KOPT-K1 (cell line): ENCODE measurements around the gene KLK5.
"Not testable (repeated sequence)": the region's sequence is repeated elsewhere in the genome, so short reads cannot be mapped to it uniquely, and the experiment has no call there.

Source experiments
- H3K27ac ChIP-seq: fragments of 200-600 bp; sonication (generic); 2 replicates; pipeline ENCODE4 v1.5.1; 2016; ENCODE audit warnings: antibody characterized with exemption, mild to moderate bottlenecking, low read depth, low read length; ENCODE audit not compliant: poor library complexity, severe bottlenecking
- H3K36me3 ChIP-seq: fragments of 200-600 bp; sonication (generic); 2 replicates; pipeline ENCODE4 v1.5.1; 2017; ENCODE audit warnings: antibody characterized with exemption, mild to moderate bottlenecking, low read length, moderate library complexity; ENCODE audit not compliant: insufficient read depth
- H3K9me3 ChIP-seq: fragments of 200-600 bp; sonication (generic); 2 replicates; pipeline ENCODE4 v1.5.1; 2017; ENCODE audit warnings: antibody characterized with exemption, low read length, mild to moderate bottlenecking; ENCODE audit not compliant: insufficient read depth, poor library complexity, severe bottlenecking

The KLK5 gene

DNA sequence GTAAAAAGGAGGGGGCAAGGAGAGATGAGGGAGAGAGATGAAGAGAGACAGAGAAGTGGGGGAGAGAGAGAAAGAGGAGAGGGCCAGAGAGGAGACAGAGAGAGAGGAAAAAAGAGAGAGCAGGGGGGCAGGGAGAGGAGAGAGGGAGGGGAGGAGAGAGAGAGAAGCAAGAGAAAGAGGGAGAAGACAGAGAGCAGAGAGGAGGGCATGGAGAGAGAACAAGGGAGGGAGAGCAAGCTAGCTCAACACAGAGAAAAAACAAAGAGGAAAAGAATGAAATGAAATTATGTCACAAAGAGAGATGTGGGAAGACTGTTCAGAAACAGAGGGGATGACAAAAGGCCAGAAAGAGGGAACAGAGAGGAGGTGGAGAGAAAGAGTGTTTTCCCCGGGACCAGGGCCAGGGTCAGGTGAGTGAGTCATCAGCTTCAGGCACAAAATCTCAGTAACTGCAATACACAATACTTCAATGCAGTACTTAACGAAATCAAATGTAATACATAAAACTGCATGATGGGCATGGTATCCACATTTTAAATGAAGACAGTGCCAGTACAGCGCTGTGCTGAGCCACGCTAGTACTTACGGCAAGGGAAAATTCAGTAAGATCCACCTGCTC lies 26.0 kb upstream of the KLK5 start:
- H3K36me3 ChIP-seq, result no peaks in the 10 kb centered on the region
- H3K27ac ChIP-seq, result no peak overlapping the region
- H3K9me3 ChIP-seq, result no peaks in the 10 kb centered on the region

- Histone ChIP-seq H3K36me3 (no peaks in the 10 kb centered on the region), H3K9me3 (no peaks in the 10 kb centered on the region), H3K27ac (no peak overlapping the region)
Observed at GRCh38 chr19:50977626-50978025, 24.8 kb upstream of the KLK5 start.

DNA sequence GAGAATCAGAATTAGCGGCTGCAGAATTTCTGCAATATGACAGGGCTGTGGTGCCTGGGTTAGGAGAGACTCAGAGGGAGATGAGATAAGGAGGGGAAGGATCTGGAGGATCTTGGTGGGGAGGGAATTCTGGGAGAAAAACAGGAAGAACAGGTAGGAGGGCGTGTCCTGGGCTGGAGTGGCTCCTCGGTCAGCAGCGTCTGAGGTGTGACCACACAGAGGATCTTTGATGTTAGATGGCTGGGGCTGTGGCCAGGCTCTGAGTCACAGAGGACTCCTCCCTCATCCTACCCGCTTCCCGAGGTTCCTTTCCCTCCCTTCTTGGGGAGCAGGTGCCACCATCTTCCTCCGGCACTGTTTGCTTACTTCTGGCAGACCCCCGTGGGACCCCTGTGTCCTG lies 22.9 kb upstream of the KLK5 start:
- Histone ChIP-seq H3K36me3 (no peaks in the 10 kb centered on the region), H3K27ac (no peak overlapping the region), H3K9me3 (no peaks in the 10 kb centered on the region)

DNA sequence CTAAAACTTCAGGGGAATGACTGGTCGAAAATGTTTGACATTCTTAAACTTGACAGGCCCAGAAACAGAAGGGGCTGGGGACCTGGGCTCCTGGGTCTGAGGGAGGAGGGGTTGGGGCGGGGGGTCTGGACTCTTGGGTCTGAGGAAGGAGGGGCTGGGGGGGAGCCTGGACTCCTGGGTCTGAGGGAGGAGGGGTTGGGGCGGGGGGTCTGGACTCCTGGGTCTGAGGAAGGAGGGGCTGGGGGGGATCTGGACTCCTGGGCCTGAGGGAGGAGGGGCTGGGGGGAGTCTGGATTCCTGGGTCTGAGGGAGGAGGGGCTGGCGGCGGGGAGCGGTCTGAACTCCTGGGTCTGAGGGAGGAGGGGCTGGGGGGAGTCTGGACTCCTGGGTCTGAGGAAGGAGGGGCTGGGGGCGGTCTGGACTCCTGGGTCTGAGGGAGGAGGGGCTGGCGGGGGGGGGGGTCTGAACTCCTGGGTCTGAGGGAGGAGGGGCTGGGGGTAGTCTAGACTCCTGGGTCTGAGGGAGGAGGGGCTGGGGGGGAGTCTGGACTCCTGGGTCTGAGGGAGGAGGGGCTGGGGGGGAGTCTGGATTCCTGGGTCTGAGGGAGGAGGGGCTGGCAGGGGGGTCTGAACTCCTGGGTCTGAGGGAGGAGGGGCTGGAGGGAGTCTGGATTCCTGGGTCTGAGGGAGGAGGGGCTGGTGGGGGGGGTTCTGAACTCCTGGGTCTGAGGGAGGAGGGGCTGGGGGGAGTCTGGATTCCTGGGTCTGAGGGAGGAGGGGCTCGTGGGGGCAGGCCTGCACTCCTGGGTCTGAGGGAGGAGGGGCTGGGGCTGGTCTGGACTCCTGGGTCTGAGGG lies 22.1 kb upstream of the KLK5 start:
- Histone ChIP-seq H3K9me3 (no peaks in the 10 kb centered on the region), H3K27ac (no peak overlapping the region), H3K36me3 (no peaks in the 10 kb centered on the region)

GRCh38 chr19:50972795-50973376 lies 20.0 kb upstream of the KLK5 start:
- H3K27ac ChIP-seq, result no peak overlapping the region
- H3K9me3 ChIP-seq, result no peaks in the 10 kb centered on the region
- no peaks in the 10 kb centered on the region for H3K36me3 ChIP-seq

GRCh38 chr19:50969810-50970209 lies 17.0 kb upstream of the KLK5 start:
- not testable (repeated sequence) for H3K27ac ChIP-seq, H3K9me3 ChIP-seq, H3K36me3 ChIP-seq

- no peak within 1 kb of the TSS for H3K27ac ChIP-seq
- H3K36me3 ChIP-seq, result no peaks in the 10 kb centered on the region
- no peaks in the 10 kb centered on the region for H3K9me3 ChIP-seq
Observed at GRCh38 chr19:50969413-50969760, 16.5 kb upstream of the KLK5 start, which contains the start of gene KLK6. TSS of gene KLK6 (minus strand) at chr19:50969591. CDS start at chr19:50968104, 1,487 bp downstream.

GRCh38 chr19:50968716-50969412 lies 16.0 kb upstream of the KLK5 start:
- H3K36me3 ChIP-seq, result no peaks in the 10 kb centered on the region
- H3K27ac ChIP-seq, result no peak overlapping the region
- H3K9me3 ChIP-seq, result no peaks in the 10 kb centered on the region

- H3K36me3 ChIP-seq, result no peaks in the 10 kb centered on the region
- no peak overlapping the region for H3K27ac ChIP-seq
- H3K9me3 ChIP-seq, result no peaks in the 10 kb centered on the region
Observed at GRCh38 chr19:50967929-50968715, 15.3 kb upstream of the KLK5 start.

DNA sequence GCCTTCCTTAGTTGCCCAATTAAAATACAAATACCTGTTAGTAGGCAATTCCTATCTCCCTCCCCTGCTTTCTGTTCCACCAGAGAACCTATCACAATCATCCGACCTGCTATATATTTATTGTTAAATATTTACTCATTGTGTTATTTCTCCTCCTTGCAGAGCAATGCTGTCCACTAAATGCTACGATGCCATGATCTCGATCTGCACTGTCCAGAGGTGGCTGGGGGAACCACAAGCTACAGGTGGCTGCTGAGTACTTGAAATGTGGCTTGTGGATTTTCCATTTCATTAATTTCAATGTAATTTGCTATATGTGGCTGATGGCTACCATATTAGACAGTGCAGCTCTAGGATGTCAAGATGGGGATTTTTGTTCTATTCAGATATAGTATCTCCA lies 11.4 kb upstream of the KLK5 start:
- Histone ChIP-seq H3K9me3 (no peaks in the 10 kb centered on the region), H3K27ac (no peak overlapping the region), H3K36me3 (no peaks in the 10 kb centered on the region)

DNA sequence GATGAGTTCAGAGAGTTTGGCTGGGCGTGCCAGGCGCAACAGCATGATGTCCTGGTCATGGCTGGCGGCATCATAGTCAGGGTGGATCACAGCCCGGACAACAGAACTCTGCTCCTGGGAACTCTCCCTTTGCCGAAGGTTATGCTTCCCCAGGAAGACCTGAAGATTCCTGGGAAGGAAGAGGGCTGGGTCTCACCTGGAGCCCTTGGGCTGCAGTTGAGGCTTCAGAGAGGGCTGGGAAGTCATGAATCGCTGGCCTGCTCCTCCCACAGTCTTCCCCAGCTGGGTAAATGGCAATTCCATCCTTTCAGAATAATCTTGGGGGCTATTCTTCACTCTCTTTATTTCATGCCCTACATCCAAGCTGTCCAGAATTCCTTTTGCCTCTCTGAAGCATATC lies 10.5 kb upstream of the KLK5 start:
- H3K36me3 ChIP-seq, result no peaks in the 10 kb centered on the region
- H3K9me3 ChIP-seq, result no peaks in the 10 kb centered on the region
- no peak overlapping the region for H3K27ac ChIP-seq

GRCh38 chr19:50962245-50962644 lies 9.4 kb upstream of the KLK5 start:
- Histone ChIP-seq H3K9me3 (no peaks in the 10 kb centered on the region), H3K27ac (no peak overlapping the region), H3K36me3 (no peaks in the 10 kb centered on the region)

DNA sequence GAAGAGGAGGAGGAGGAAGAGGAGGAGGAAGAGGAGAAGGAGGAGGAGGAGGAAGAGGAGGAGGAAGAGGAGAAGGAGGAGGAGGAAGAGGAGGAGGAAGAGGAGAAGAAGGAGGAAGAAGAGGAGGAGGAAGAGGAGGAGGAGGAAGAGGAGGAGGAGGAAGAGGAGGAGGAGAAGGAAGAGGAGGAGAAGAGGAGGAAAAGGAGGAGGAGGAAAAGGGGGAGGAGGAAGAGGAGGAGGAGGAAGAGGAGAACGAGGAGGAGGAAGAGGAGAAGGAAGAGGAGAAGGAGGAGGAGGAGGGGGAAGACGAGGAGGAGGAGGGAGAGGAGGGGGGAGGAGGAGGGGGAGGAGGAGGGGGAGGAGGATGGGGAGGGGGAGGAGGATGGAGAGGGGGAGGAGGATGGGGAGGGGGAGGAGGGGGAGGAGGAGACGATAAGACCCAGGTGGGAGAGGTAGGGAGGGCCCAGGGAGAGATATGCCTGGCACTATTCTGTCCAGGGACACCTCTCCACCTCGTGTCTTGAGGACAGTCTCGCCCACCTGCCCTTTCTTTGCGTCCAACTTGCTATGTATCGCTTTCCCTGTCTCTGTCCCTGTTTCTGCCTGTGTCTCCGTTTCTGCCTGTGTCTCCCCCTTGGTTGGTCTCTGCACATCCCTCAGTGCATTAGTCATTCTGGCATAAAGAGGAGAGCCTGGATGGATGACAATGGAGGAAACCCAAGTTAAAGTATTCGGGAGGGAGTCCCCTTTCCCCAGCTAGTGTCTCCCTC lies 7.1 kb upstream of the KLK5 start:
- no peaks in the 10 kb centered on the region for H3K9me3 ChIP-seq
- H3K36me3 ChIP-seq, result no peaks in the 10 kb centered on the region
- no peak overlapping the region for H3K27ac ChIP-seq

DNA sequence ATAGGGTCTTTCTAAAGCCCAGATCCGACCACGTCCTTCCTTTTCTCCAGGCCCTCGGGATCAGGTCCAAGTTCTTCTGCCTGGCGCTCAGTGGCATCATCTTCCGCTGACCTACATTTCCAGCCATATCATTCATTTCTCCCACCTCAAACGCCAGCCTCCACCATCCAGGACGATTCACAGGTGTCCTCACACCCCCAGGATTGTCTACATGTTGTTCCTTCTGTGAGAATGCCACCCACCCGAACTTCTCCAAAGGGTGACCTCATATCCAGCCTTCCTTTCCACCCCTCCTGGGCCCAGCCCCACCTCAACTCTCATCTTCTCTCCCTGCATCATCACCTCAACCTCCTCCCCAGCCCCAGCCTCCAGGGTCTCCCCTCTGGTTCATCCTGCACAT lies 4.7 kb upstream of the KLK5 start:
- H3K36me3 ChIP-seq, result no peaks in the 10 kb centered on the region
- H3K9me3 ChIP-seq, result no peaks in the 10 kb centered on the region
- H3K27ac ChIP-seq, result no peak overlapping the region
